Occipital lobe (tissue), 2 donors: ENCODE results near the gene ZNF225. TPM values are rescaled to one million over a fixed set of nuclear protein-coding genes. Genes with fewer than 3 reads are reported as not detected.
"Not testable (repeated sequence)": the region's sequence is repeated elsewhere in the genome, so short reads cannot be mapped to it uniquely, and the experiment has no call there.

ENCODE experiments used
- DNase-seq: peaks from one replicate; lab custom pipeline; 2025; lab: John Stamatoyannopoulos, UW
- total RNA-seq: library from RNA; depleted of rRNA; stranded (reverse); fragments of >200 nt; gene quantifications from one replicate; pipeline ENCODE4 v1.2.3, GENCODE V29; 2014

Gene ZNF225
- total RNA-seq: 13.1 TPM

- DNase-seq: peak; percentile 98
These were observed at the start of gene ZNF225 for GRCh38 chr19:44113138-44113783. TSS of gene ZNF225 (plus strand) at chr19:44113399. CDS start at chr19:44115828, 2,429 bp downstream.

GRCh38 chr19:44066305-44066704, 46.9 kb upstream of the ZNF225 start:
- DNase-seq: no peak

GRCh38 chr19:44069415-44069814, 43.8 kb upstream of the ZNF225 start:
- DNase-seq: no peak

- peak; percentile 88 for DNase-seq
These were observed 41.2 kb upstream of the ZNF225 start, which contains the start of gene ZNF284 for GRCh38 chr19:44071824-44072542. TSS of gene ZNF284 (plus strand) at chr19:44072159. CDS start at chr19:44076390, 4,231 bp downstream.

GRCh38 chr19:44072543-44073401, 40.4 kb upstream of the ZNF225 start:
- DNase-seq: no peak

GRCh38 chr19:44076325-44076724, 36.9 kb upstream of the ZNF225 start:
- no peak for DNase-seq

GRCh38 chr19:44092108-44092507, 21.1 kb upstream of the ZNF225 start:
- no peak for DNase-seq

GRCh38 chr19:44093931-44094765, 19.1 kb upstream of the ZNF225 start, which contains the start of gene ZNF224:
TSS of gene ZNF224 (plus strand) at chr19:44094361. CDS start at chr19:44097874, 3,513 bp downstream.
- peak; percentile 90 for DNase-seq

GRCh38 chr19:44107751-44108150, 5.4 kb upstream of the ZNF225 start:
- no peak for DNase-seq

GRCh38 chr19:44109458-44109857, 3.7 kb upstream of the ZNF225 start:
- no peak for DNase-seq

- no peak for DNase-seq
These were observed 1.2 kb upstream of the ZNF225 start for GRCh38 chr19:44111910-44112463.

GRCh38 chr19:44112802-44113137, 429 bp upstream of the ZNF225 start:
- no peak for DNase-seq

GRCh38 chr19:44113784-44114390, 688 bp downstream of the ZNF225 start:
- DNase-seq: no peak

- DNase-seq: not testable (repeated sequence)
These were observed 8.0 kb downstream of the ZNF225 start for GRCh38 chr19:44121162-44121561.

- no peak for DNase-seq
These were observed 18.8 kb downstream of the ZNF225 start for GRCh38 chr19:44131955-44132354.

GRCh38 chr19:44141191-44142058, 28.2 kb downstream of the ZNF225 start, which contains the start of gene ZNF234:
TSS of gene ZNF234 (plus strand) at chr19:44141554. CDS start at chr19:44144633, 3,079 bp downstream.
- peak; percentile 85 for DNase-seq

GRCh38 chr19:44142059-44142433, 28.8 kb downstream of the ZNF225 start:
- peak; percentile 6 for DNase-seq

- DNase-seq: no peak
These were observed 36.6 kb downstream of the ZNF225 start for GRCh38 chr19:44149776-44150175.

- DNase-seq: no peak
These were observed 38.3 kb downstream of the ZNF225 start for GRCh38 chr19:44151491-44151890.
